ENCODE measurements around the gene BABAM2.

- TF ChIP-seq CTCF (IDR thresholded peaks at IDR 0.05) (no peak), POLR2A (IDR thresholded peaks at IDR 0.05) (no peak)
Measured at GRCh38 chr2:28199995-28200679, 309.6 kb downstream of the BABAM2 start.

Measured in heart left ventricle (tissue), 13 donors.